ENCODE measurements around the gene PALLD.
"Not testable (repeated sequence)": the region's sequence is repeated elsewhere in the genome, so short reads cannot be mapped to it uniquely, and the experiment has no call there.

The PALLD gene

GRCh38 chr4:168796362-168797106 is 299.7 kb downstream of the PALLD start:
- no peak for DNase-seq (ENCODE audit: low read depth)

- no peak for DNase-seq (ENCODE audit: low read depth)
Observed at GRCh38 chr4:168797194-168797593, 300.3 kb downstream of the PALLD start.

GRCh38 chr4:168797738-168798375 is 301.0 kb downstream of the PALLD start:
- no peak for DNase-seq (ENCODE audit: low read depth)

- DNase-seq (ENCODE audit: low read depth) = no peak
Observed at GRCh38 chr4:168800926-168801325, 304.1 kb downstream of the PALLD start.

GRCh38 chr4:168802222-168802621 is 305.4 kb downstream of the PALLD start:
- DNase-seq (ENCODE audit: low read depth) = no peak

GRCh38 chr4:168803052-168803451 is 306.2 kb downstream of the PALLD start:
- not testable (repeated sequence) for DNase-seq (ENCODE audit: low read depth)

- DNase-seq (ENCODE audit: low read depth) = no peak
Observed at GRCh38 chr4:168803732-168804131, 306.9 kb downstream of the PALLD start.

- DNase-seq (ENCODE audit: low read depth) = no peak
Observed at GRCh38 chr4:168804146-168804545, 307.3 kb downstream of the PALLD start.

- DNase-seq (ENCODE audit: low read depth) = no peak
Observed at GRCh38 chr4:168805341-168805740, 308.5 kb downstream of the PALLD start.

GRCh38 chr4:168806247-168806646 is 309.4 kb downstream of the PALLD start:
- DNase-seq (ENCODE audit: low read depth) = not testable (repeated sequence)

- no peak for DNase-seq (ENCODE audit: low read depth)
Observed at GRCh38 chr4:168811207-168811606, 314.4 kb downstream of the PALLD start.

- DNase-seq (ENCODE audit: low read depth) = no peak
Observed at GRCh38 chr4:168811786-168812651, 315.2 kb downstream of the PALLD start.

- no peak for DNase-seq (ENCODE audit: low read depth)
Observed at GRCh38 chr4:168812806-168813205, 316.0 kb downstream of the PALLD start.

GRCh38 chr4:168813890-168814289 is 317.0 kb downstream of the PALLD start:
- DNase-seq (ENCODE audit: low read depth) = no peak

- no peak for DNase-seq (ENCODE audit: low read depth)
Observed at GRCh38 chr4:168815379-168816345, 318.8 kb downstream of the PALLD start.

GRCh38 chr4:168817370-168817769 is 320.5 kb downstream of the PALLD start:
- no peak for DNase-seq (ENCODE audit: low read depth)

GRCh38 chr4:168822481-168822880 is 325.6 kb downstream of the PALLD start:
- no peak for DNase-seq (ENCODE audit: low read depth)

GRCh38 chr4:168825975-168826374 is 329.1 kb downstream of the PALLD start:
- DNase-seq (ENCODE audit: low read depth) = no peak

GRCh38 chr4:168826620-168827019 is 329.8 kb downstream of the PALLD start:
- no peak for DNase-seq (ENCODE audit: low read depth)

GRCh38 chr4:168830777-168831512 is 334.1 kb downstream of the PALLD start:
- DNase-seq (ENCODE audit: low read depth) = no peak

GRCh38 chr4:168831585-168831918 is 334.7 kb downstream of the PALLD start:
- no peak for DNase-seq (ENCODE audit: low read depth)

All from stimulated activated CD8-positive, alpha-beta memory T cell treated with anti-CD3 and anti-CD28 coated beads, Interleukin-4, amount 100 ng/mL, for 24 hours (primary cell).